MM.1S (cell line): Measurements from ENCODE around the gene MDGA2.
"Not testable (repeated sequence)": the region's sequence is repeated elsewhere in the genome, so short reads cannot be mapped to it uniquely, and the experiment has no call there.

Source experiments
- DNase-seq: peaks from one replicate; pipeline ENCODE4 v3.0.0-alpha.2; 2015
- H2AFZ ChIP-seq: fragments of 300-600 bp; sonication (generic); 2 replicates; pipeline ENCODE4 v1.6.0; 2016; ENCODE audit warnings: antibody characterized with exemption, low read length
- H3F3A ChIP-seq: fragments of 300-600 bp; sonication (generic); 2 replicates; pipeline ENCODE4 v1.6.1; 2016; ENCODE audit warnings: mild to moderate bottlenecking, antibody characterized with exemption, low read length, moderate library complexity, mixed read lengths; ENCODE audit not compliant: insufficient read depth
- H3K27ac ChIP-seq: fragments of 300-600 bp; sonication (generic); 2 replicates; pipeline ENCODE4 v1.5.1; 2016; ENCODE audit warnings: mild to moderate bottlenecking, low read length
- H3K27me3 ChIP-seq: fragments of 300-600 bp; sonication (generic); replicated peaks from 2 replicates; pipeline ENCODE4 v1.6.0; 2016; ENCODE audit warnings: low read length; ENCODE audit not compliant: insufficient read depth
- H3K36me3 ChIP-seq: fragments of 300-600 bp; sonication (generic); replicated peaks from 2 replicates; pipeline ENCODE4 v1.6.1; 2016; ENCODE audit warnings: mild to moderate bottlenecking, low read length, mixed read lengths; ENCODE audit not compliant: insufficient read depth
- H3K4me1 ChIP-seq: fragments of 300-600 bp; sonication (generic); 2 replicates; pipeline ENCODE4 v1.6.1; 2016; ENCODE audit warnings: low read length, mixed read lengths
- H3K4me2 ChIP-seq: fragments of 300-600 bp; sonication (generic); 2 replicates; pipeline ENCODE4 v1.6.0; 2016; ENCODE audit warnings: low read depth, low read length
- H3K4me3 ChIP-seq: fragments of 300-600 bp; sonication (generic); 2 replicates; pipeline ENCODE4 v1.5.1; 2016; ENCODE audit warnings: low read length, mixed read lengths
- H3K79me2 ChIP-seq: fragments of 300-600 bp; sonication (generic); 2 replicates; pipeline ENCODE4 v1.6.1; 2016; ENCODE audit warnings: mixed run types, low read length, mixed read lengths
- H3K9ac ChIP-seq: fragments of 300-600 bp; sonication (generic); 2 replicates; pipeline ENCODE4 v1.6.1; 2016; ENCODE audit warnings: low read length, mixed read lengths
- H3K9me2 ChIP-seq: fragments of 300-600 bp; sonication (generic); replicated peaks from 2 replicates; pipeline ENCODE4 v1.6.1; 2016; ENCODE audit warnings: mild to moderate bottlenecking, low read length, mixed read lengths; ENCODE audit not compliant: insufficient read depth
- H3K9me3 ChIP-seq: fragments of 300-600 bp; sonication (generic); replicated peaks from 2 replicates; pipeline ENCODE4 v1.6.1; 2016; ENCODE audit warnings: mild to moderate bottlenecking, low read length, mixed read lengths; ENCODE audit not compliant: insufficient read depth
- H4K20me1 ChIP-seq: fragments of 300-600 bp; sonication (generic); 2 replicates; pipeline ENCODE4 v1.6.1; 2016; ENCODE audit warnings: mild to moderate bottlenecking, low read length, moderate library complexity, mixed read lengths; ENCODE audit not compliant: insufficient read depth
- EZH2 ChIP-seq: fragments of 300-600 bp; sonication (generic); optimal IDR thresholded peaks from 2 replicates; pipeline ENCODE3; 2017; ENCODE audit warnings: low read depth, mild to moderate bottlenecking, antibody characterized with exemption, low read length, mixed read lengths
- EZH2phosphoT487 ChIP-seq: fragments of 300-600 bp; sonication (generic); IDR thresholded peaks from 2 replicates; pipeline ENCODE4 v1.6.1; 2018; ENCODE audit warnings: antibody characterized with exemption, low read length
- TF ChIP-seq, protein P1 (sequence below): fragments of 300-600 bp; sonication (generic); IDR thresholded peaks from 2 replicates; pipeline ENCODE4 v1.5.1; 2016; ENCODE audit warnings: antibody characterized with exemption, low read length, mixed read lengths

MDGA2 gene

DNA sequence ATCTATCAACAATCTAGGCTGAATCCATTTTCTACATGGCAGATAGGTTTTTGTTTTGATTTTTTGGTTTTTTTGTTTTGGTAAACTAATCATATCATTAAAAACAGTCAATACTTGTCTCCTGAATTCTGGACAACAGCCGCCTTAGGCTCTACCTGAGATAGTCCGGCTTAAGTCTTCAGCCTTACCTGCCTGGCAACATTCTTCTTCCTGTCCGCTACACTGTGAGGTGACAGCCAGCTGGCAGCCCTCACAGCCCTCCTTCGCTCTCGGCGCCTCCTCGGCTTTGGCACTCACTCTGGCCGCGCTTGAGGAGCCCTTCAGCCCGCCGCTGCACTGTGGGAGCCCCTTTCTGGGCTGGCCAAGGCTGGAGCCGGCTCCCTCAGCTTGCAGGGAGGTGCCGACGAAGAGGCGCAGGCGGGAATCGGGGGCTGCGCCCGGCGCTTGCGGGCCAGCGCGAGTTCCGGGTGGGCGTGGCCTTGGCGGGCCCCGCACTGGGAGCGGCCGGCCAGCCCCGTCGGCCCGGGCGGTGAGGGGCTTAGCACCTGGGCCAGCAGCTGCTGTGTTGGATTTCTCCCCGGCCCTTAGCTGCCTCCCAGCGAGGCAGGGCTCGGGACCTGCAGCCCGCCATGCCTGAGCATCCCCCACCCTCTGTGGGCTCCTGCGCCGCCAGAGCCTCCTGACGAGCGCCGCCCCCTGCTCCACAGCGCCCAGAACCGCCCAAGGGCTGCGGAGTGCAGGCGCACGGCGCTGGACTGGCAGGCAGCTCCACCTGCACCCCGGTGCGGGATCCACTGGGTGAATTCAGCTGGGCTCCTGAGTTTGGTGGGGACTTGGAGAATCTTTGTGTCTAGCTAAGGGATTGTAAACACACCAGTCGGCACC, 49.0 kb downstream of the MDGA2 start:
- TF ChIP-seq EZH2: no peak
- no peak for TF ChIP-seq EZH2phosphoT487
- TF ChIP-seq, protein P1, sequence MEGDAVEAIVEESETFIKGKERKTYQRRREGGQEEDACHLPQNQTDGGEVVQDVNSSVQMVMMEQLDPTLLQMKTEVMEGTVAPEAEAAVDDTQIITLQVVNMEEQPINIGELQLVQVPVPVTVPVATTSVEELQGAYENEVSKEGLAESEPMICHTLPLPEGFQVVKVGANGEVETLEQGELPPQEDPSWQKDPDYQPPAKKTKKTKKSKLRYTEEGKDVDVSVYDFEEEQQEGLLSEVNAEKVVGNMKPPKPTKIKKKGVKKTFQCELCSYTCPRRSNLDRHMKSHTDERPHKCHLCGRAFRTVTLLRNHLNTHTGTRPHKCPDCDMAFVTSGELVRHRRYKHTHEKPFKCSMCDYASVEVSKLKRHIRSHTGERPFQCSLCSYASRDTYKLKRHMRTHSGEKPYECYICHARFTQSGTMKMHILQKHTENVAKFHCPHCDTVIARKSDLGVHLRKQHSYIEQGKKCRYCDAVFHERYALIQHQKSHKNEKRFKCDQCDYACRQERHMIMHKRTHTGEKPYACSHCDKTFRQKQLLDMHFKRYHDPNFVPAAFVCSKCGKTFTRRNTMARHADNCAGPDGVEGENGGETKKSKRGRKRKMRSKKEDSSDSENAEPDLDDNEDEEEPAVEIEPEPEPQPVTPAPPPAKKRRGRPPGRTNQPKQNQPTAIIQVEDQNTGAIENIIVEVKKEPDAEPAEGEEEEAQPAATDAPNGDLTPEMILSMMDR: no peak
- no peaks in the 10 kb centered on the region for H3K27me3 ChIP-seq
- H3K4me1 ChIP-seq: no peaks in the 10 kb centered on the region
- H3K9me2 ChIP-seq: no peaks in the 10 kb centered on the region
- no peaks in the 10 kb centered on the region for H4K20me1 ChIP-seq
- H3K4me3 ChIP-seq: no peak overlapping the region
- H2AFZ ChIP-seq: no peak overlapping the region
- DNase-seq: no peak
- H3K79me2 ChIP-seq: no peaks in the 10 kb centered on the region
- no peaks in the 10 kb centered on the region for H3K9me3 ChIP-seq
- H3K9ac ChIP-seq: no peak overlapping the region
- no peaks in the 10 kb centered on the region for H3F3A ChIP-seq
- no peak overlapping the region for H3K27ac ChIP-seq
- H3K4me2 ChIP-seq: no peak overlapping the region
- H3K36me3 ChIP-seq: no peaks in the 10 kb centered on the region

DNA sequence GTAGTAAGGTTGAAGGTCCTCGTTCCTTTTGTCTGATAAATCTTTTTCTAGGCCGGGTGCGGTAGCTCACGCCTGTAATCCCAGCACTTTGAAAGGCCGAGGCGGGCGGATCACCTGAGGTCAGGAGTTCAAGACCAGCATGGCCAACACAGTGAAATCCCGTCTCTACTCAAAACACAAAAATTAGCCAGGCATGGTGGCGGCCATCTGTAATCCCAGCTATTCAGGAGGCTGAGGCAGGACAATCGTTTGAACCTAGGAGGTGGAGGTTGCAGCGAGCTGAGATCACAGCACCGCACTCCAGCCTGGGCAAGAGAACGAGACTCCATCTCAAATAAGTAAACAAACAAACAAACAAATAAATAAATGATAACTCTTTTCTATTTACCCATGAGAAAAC, 51.3 kb downstream of the MDGA2 start:
- H3F3A ChIP-seq, H4K20me1 ChIP-seq, H3K4me1 ChIP-seq, H3K36me3 ChIP-seq, H3K9me3 ChIP-seq, H3K4me3 ChIP-seq, H3K27me3 ChIP-seq, DNase-seq, H3K9me2 ChIP-seq, H3K79me2 ChIP-seq, H3K4me2 ChIP-seq, H2AFZ ChIP-seq, H3K27ac ChIP-seq, H3K9ac ChIP-seq: not testable (repeated sequence)

DNA sequence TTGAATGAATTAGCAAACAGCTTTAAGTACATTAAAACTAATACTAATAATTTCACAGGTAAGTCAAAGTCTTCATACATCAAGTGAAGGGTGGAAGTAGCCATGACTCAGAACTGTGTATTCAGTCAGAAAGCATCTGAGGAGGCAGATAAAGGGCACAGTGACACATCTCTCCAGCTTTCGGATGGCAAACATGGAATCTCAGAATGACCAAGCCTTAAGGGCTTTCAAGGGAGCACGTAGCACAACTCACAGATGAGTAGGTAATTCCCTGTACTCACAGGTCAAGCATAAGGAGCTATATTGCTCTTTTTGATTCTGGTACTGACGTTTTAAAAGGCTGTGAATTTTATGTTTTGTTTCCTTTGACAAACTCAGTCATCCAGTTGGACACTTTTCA, 56.0 kb downstream of the MDGA2 start:
- H4K20me1 ChIP-seq: no peaks in the 10 kb centered on the region
- H3K4me2 ChIP-seq: no peak overlapping the region
- H2AFZ ChIP-seq: no peak overlapping the region
- H3K27ac ChIP-seq: no peak overlapping the region
- no peaks in the 10 kb centered on the region for H3K27me3 ChIP-seq
- H3K36me3 ChIP-seq: no peaks in the 10 kb centered on the region
- no peak overlapping the region for H3K9ac ChIP-seq
- H3K79me2 ChIP-seq: no peaks in the 10 kb centered on the region
- DNase-seq: no peak
- H3K4me1 ChIP-seq: no peaks in the 10 kb centered on the region
- no peak for TF ChIP-seq EZH2
- no peak for TF ChIP-seq EZH2phosphoT487
- TF ChIP-seq, protein P1: no peak
- no peak overlapping the region for H3K4me3 ChIP-seq
- no peaks in the 10 kb centered on the region for H3K9me3 ChIP-seq
- H3K9me2 ChIP-seq: no peaks in the 10 kb centered on the region
- no peaks in the 10 kb centered on the region for H3F3A ChIP-seq

DNA sequence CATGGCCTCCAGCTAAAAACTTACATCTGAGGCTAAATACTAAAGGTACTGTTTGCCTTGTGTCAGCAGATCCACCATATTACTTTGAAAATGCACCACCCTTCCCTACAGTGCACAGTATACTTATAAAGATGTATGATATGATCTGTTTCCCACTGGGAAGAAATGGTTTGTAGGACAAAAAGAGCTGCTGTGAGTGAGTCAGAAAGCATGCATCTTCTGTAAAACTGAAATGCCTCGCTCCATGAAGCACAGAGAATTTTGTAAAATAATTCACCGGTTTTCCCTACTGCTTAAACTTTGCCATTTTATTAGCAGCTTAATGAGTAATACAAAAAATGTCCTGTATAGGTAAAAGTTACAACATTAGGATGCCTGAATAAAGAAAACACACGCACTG, 68.8 kb downstream of the MDGA2 start:
- no peaks in the 10 kb centered on the region for H3K27me3 ChIP-seq
- no peak overlapping the region for H3K9ac ChIP-seq
- no peaks in the 10 kb centered on the region for H3K79me2 ChIP-seq
- H4K20me1 ChIP-seq: no peaks in the 10 kb centered on the region
- H3K9me2 ChIP-seq: no peaks in the 10 kb centered on the region
- no peak overlapping the region for H2AFZ ChIP-seq
- H3F3A ChIP-seq: no peaks in the 10 kb centered on the region
- H3K4me1 ChIP-seq: no peaks in the 10 kb centered on the region
- H3K9me3 ChIP-seq: no peaks in the 10 kb centered on the region
- H3K27ac ChIP-seq: no peak overlapping the region
- H3K36me3 ChIP-seq: no peaks in the 10 kb centered on the region
- H3K4me3 ChIP-seq: no peak overlapping the region
- TF ChIP-seq EZH2phosphoT487 (no peak), EZH2 (no peak)
- TF ChIP-seq, protein P1: no peak
- H3K4me2 ChIP-seq: no peak overlapping the region
- DNase-seq: no peak
